GM10248 (cell line): ENCODE results near the gene STK38L.
A peak's percentile ranks its signal among the peaks of the same experiment; 100 is the strongest.

ENCODE experiments used
- CTCF ChIA-PET: fragments of 300-600 bp; sonication (Branson Sonifier 250); formaldehyde crosslinking; extraction: SDS; loops from one replicate; lab custom pipeline; 2021; ENCODE audit warnings: antibody characterized with exemption; lab: Yijun Ruan, JAX
- POLR2A ChIA-PET: fragments of 350-650 bp; sonication (Branson Sonifier 250); formaldehyde crosslinking; extraction: SDS; loops from one replicate; lab custom pipeline; 2020; ENCODE audit warnings: antibody characterized with exemption; lab: Yijun Ruan, JAX
- DNase-seq: peaks from one replicate; pipeline ENCODE4 v3.0.0; 2012; ENCODE audit errors: extremely low spot score
- TF ChIP-seq, protein P1 (sequence below): IDR thresholded peaks from 2 replicates; pipeline ENCODE4 v1.5.1; 2012; ENCODE audit warnings: mild to moderate bottlenecking, low read depth; ENCODE audit errors: extremely low read depth, missing control alignments, control extremely low read depth

The STK38L gene

DNA sequence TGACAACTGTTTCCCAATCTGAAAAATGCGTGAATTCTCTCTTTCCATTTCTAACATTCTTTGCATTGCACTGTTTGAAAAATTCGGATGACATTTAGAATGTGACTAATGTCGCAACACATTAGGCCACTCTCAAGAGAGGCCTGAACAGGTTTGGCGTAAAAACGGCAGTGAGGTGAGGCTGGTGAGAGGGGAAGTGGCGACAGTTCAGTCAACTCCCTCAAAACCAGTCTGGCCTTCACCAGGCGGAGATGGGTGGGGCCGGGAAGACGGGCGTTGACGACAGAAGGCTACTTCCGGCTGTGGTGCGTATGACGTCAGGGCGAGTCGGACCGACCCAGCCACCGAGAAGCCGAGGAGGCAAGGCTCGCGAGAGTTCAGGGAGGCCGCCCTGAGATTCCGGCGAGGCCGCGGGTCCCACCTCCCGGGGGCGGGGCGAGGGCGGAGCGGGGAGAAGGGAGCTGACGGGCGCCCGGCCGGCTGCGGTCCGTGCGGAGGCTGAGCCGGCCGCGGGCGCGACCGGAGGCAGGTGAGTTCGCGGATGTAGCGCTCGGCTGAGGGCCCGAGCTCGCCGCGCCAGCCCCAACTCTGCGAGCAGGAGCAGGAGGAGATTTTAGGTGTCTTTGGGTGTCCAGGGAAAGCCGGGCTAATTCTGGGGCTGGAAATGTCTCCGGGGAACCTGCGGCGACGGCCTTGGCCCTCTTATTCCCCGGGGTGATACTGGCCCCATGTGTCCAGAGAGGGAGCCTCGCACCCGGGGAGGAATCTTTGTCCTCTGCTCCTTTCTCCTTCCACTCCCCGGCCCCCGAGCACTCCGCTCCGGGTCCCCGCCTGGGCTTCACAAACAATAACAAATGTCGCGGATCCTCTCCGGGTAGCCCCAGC lies at the start of gene STK38L:
Gene STK38L, plus strand, starts transcription at position 483 of the 885 bp plus-strand sequence. CDS start 53,435 bp downstream, outside the sequence.
- ChIA-PET POLR2A (interaction anchor here (0.8 to 1.2 kb wide), 3 partner anchors 22 to 228 kb away, joined by 3 to 6 read pairs (median 4); no protein-coding TSS in a partner anchor), CTCF (interaction anchor here (0.9 to 2.5 kb wide), 10 partner anchors 9 to 230 kb away, joined by 3 to 13 read pairs (median 4); partner anchors contain the start of gene TM7SF3)
- TF ChIP-seq, protein P1, sequence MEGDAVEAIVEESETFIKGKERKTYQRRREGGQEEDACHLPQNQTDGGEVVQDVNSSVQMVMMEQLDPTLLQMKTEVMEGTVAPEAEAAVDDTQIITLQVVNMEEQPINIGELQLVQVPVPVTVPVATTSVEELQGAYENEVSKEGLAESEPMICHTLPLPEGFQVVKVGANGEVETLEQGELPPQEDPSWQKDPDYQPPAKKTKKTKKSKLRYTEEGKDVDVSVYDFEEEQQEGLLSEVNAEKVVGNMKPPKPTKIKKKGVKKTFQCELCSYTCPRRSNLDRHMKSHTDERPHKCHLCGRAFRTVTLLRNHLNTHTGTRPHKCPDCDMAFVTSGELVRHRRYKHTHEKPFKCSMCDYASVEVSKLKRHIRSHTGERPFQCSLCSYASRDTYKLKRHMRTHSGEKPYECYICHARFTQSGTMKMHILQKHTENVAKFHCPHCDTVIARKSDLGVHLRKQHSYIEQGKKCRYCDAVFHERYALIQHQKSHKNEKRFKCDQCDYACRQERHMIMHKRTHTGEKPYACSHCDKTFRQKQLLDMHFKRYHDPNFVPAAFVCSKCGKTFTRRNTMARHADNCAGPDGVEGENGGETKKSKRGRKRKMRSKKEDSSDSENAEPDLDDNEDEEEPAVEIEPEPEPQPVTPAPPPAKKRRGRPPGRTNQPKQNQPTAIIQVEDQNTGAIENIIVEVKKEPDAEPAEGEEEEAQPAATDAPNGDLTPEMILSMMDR = peak; percentile 18
- peak; percentile 95 for DNase-seq

DNA sequence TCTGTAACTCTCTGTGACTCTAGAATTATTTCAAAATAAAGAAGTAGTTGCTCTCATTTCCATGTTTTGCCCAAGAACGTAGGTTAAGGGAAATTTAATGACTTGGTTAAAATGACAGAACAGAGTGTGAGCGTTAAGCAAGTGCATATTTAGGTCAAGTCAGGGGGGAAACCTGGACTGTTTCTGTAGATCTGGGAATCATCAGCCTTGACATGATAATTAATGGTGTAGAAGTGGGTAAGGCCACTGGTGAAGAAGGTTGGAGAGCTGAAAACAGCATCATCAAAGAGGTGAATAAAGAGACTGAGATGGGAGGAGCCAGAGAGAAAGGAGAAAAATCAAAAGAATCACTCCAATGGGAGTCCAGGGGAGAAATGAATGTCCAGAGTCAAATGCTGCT lies 49.4 kb upstream of the STK38L start:
- DNase-seq = no peak
- POLR2A ChIA-PET = no interaction called here
- TF ChIP-seq, protein P1 = no peak
- CTCF ChIA-PET = interaction anchor here (1.8 kb wide), 1 partner anchor 10 kb away, joined by 5 read pairs; no protein-coding TSS in a partner anchor

DNA sequence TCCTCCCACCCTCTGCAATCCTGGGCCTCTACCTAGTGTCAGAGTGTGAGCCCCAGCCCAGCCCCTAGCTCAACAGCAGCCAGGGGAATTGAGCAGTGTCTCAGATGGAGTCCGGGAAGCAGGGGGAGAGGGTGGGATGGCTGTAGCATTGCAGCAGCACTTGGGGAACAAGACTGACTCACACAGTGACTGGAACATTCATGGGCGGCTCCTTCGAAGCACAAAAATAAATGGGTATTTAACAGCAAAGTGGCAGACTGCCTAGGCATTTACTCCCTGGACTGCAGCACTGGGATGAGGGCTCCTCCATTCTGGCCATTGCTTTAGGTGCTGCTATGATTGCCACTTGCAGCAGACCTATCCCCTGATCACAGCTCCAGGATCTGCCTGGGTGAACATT lies 46.0 kb upstream of the STK38L start:
- TF ChIP-seq, protein P1 = no peak
- ChIA-PET POLR2A (no interaction called here), CTCF (interaction anchor here (2.5 kb wide), 1 partner anchor 19 kb away, joined by 8 read pairs; no protein-coding TSS in a partner anchor)
- no peak for DNase-seq

DNA sequence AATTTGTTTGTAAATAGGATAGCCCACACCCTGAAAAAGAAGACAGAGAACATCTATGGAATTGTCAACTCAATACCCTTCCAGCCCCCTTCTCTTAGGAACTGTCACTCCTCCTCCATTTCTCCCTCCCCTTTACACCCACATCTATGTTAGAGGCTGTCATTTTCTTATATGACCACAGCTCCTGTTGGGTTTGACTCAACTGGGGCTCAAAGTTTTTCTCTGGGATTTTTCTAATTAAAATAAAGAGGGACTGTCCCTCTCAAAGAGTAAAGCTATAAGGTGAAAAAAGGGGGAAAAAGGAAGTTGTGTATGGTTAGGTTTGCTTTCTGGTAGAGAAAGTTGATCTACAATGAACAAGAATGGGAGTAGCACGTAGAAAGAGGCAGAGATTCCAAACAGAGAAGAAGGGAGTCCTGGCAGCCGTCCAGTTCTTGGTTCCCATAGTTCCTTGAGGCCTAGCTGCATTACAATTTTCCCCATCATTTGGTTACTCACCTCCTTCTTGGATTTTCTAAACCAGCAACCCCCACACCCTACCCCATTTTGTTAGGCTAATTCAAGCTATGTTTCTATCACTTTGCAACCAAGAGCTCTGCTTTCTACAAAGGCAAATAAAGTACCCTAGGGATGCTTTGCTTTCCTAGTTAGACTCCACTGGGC lies 44.3 kb upstream of the STK38L start:
- DNase-seq = no peak
- ChIA-PET CTCF (interaction anchor here (1.0 to 6.2 kb wide), 5 partner anchors 10 to 321 kb away, joined by 3 to 26 read pairs (median 5); no protein-coding TSS in a partner anchor), POLR2A (no interaction called here)
- TF ChIP-seq, protein P1 = no peak

DNA sequence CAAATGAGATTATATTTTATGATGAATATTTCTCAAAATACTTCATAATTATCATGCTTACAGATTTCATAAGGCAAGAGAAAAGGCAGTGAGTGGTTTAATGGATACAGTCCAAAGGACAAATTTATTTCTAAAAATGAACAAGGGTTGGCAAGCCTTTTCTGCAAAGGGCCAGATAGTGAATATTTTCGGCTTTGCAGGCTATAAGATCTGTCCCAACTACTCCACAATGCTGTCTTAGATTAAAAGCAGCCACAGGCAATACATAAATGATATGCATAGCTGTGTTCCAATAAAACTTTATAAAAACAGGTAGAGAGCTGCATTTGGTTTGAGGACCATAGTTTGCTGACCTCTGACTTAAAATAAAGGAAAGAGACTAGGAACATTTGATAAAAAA lies 42.9 kb upstream of the STK38L start:
- TF ChIP-seq, protein P1 = no peak
- no peak for DNase-seq
- POLR2A ChIA-PET = no interaction called here
- CTCF ChIA-PET = interaction anchor here (0.7 to 6.2 kb wide), 6 partner anchors 8 to 322 kb away, joined by 3 to 26 read pairs (median 3); no protein-coding TSS in a partner anchor
